GM12892 (cell line): Measurements from ENCODE around the gene CHL1.

Source experiments
- POLR2A ChIP-seq: IDR thresholded peaks from 2 replicates; pipeline ENCODE4 v1.6.1; 2011; ENCODE audit warnings: low read depth, low read length, control low read depth
- POLR2AphosphoS5 ChIP-seq: IDR thresholded peaks from 2 replicates; pipeline ENCODE4 v1.6.1; 2011; ENCODE audit warnings: low read depth, low read length, control low read depth
- TAF1 ChIP-seq: IDR thresholded peaks from 2 replicates; pipeline ENCODE4 v1.6.1; 2011; ENCODE audit warnings: low read depth, mild to moderate bottlenecking, control low read depth, low read length, borderline replicate concordance

- TF ChIP-seq POLR2A, result no peak
- TF ChIP-seq POLR2AphosphoS5, result no peak
- TF ChIP-seq TAF1, result no peak
Observed at GRCh38 chr3:458124-458523, 261.6 kb downstream of the CHL1 start.
